PC-3 (cell line): ENCODE results near the gene LRRFIP1. TPM values are rescaled to one million over a fixed set of nuclear protein-coding genes. Genes with fewer than 3 reads are reported as not detected.

Source experiments
- ATAC-seq: fragments of 200-7000 bp; cut with Tn5 transposase; 2 replicates; pipeline ENCODE4 v1.9.1; 2020; ENCODE audit warnings: mild to moderate bottlenecking, moderate library complexity
- BruUV-seq: library from RNA; stranded (reverse); fragments of 400-500 nt; replicated peaks from 2 replicates; lab custom pipeline; 2021; lab: Mats Ljungman, UMichigan
- CTCF ChIA-PET: fragments of 300-600 bp; sonication (Branson Sonifier 250); formaldehyde crosslinking; loops from one replicate; lab custom pipeline; 2022; ENCODE audit warnings: antibody characterized with exemption; lab: Charles Lee
- POLR2A ChIA-PET: fragments of 300-600 bp; sonication (Branson Sonifier 250); formaldehyde crosslinking; loops from one replicate; lab custom pipeline; 2022; ENCODE audit warnings: antibody characterized with exemption; ENCODE audit not compliant: unreplicated experiment; lab: Charles Lee
- DNase-seq: peaks from one replicate; pipeline ENCODE4 v3.0.0-alpha.2; 2015
- H2AFZ ChIP-seq: fragments of 300-600 bp; sonication (generic); 2 replicates; pipeline ENCODE4 v1.6.0; 2016; ENCODE audit warnings: antibody characterized with exemption, low read length
- H3F3A ChIP-seq: fragments of 300-600 bp; sonication (generic); one replicate; pipeline ENCODE4 v1.6.0; 2017; ENCODE audit warnings: antibody characterized with exemption, low read length, control low read depth, mild to moderate bottlenecking; ENCODE audit not compliant: unreplicated experiment
- H3K27ac ChIP-seq: fragments of 300-600 bp; sonication (generic); 2 replicates; pipeline ENCODE4 v1.5.1; 2016; ENCODE audit warnings: mild to moderate bottlenecking, low read length
- H3K27me3 ChIP-seq: fragments of 300-600 bp; sonication (generic); 2 replicates; pipeline ENCODE4 v1.6.1; 2016; ENCODE audit warnings: low read length, mixed read lengths
- H3K36me3 ChIP-seq: fragments of 300-600 bp; sonication (generic); 2 replicates; pipeline ENCODE4 v1.6.1; 2016; ENCODE audit warnings: low read depth, mixed run types, low read length, mixed read lengths
- H3K4me1 ChIP-seq: fragments of 300-600 bp; sonication (generic); 2 replicates; pipeline ENCODE4 v1.5.1; 2016; ENCODE audit warnings: low read length; ENCODE audit not compliant: insufficient read depth
- H3K4me2 ChIP-seq: fragments of 300-600 bp; sonication (generic); 2 replicates; pipeline ENCODE4 v1.6.0; 2016; ENCODE audit warnings: low read length
- H3K4me3 ChIP-seq: fragments of 300-600 bp; sonication (generic); 2 replicates; pipeline ENCODE4 v1.5.1; 2016; ENCODE audit warnings: mild to moderate bottlenecking, low read length, mixed read lengths
- H3K79me2 ChIP-seq: fragments of 300-600 bp; sonication (generic); 2 replicates; pipeline ENCODE4 v1.6.1; 2017; ENCODE audit warnings: low read length, mixed read lengths
- H3K9ac ChIP-seq: fragments of 300-600 bp; sonication (generic); 2 replicates; pipeline ENCODE4 v1.6.0; 2016; ENCODE audit warnings: mild to moderate bottlenecking, low read length
- H3K9me2 ChIP-seq: fragments of 300-600 bp; sonication (generic); replicated peaks from 2 replicates; pipeline ENCODE4 v1.6.1; 2016; ENCODE audit warnings: mixed run types, low read length, mixed read lengths
- H3K9me3 ChIP-seq: fragments of 300-600 bp; sonication (generic); 2 replicates; pipeline ENCODE4 v1.6.1; 2016; ENCODE audit warnings: low read length, mixed read lengths
- H4K20me1 ChIP-seq: fragments of 300-600 bp; sonication (generic); 2 replicates; pipeline ENCODE4 v1.6.1; 2016; ENCODE audit warnings: low read length, mixed read lengths
- CTCF ChIP-seq: fragments of 300-600 bp; sonication (generic); conservative IDR thresholded peaks from 2 replicates; pipeline ENCODE4 v1.5.1; 2017; ENCODE audit warnings: antibody characterized with exemption, low read depth, mild to moderate bottlenecking, low read length
- EZH2 ChIP-seq: fragments of 300-600 bp; sonication (generic); IDR thresholded peaks from one replicate; pipeline ENCODE4 v1.6.1; 2017; ENCODE audit warnings: antibody characterized with exemption, mild to moderate bottlenecking, low read length; ENCODE audit not compliant: unreplicated experiment
- EZH2phosphoT487 ChIP-seq: fragments of 300-600 bp; sonication (generic); IDR thresholded peaks from 2 replicates; pipeline ENCODE4 v1.6.1; 2018; ENCODE audit warnings: mild to moderate bottlenecking, antibody characterized with exemption, low read length, borderline replicate concordance
- intact Hi-C: fragments of 100-400 bp; cut with micrococcal nuclease; formaldehyde crosslinking; loops from 2 replicates; pipeline ENCODE4 v1.9.0; 2023
- total RNA-seq: library from RNA; depleted of rRNA; stranded (reverse); fragments of >200 nt; gene quantifications from 2 replicates; pipeline ENCODE4 v1.2.3, GENCODE V29; 2014

LRRFIP1 gene
- total RNA-seq, 1 experiment from 2014 or later = 87.8 TPM

- H3K27me3 ChIP-seq = no peaks in the 10 kb centered on the region
- no peak overlapping the region for H2AFZ ChIP-seq
- ATAC-seq (no peak), DNase-seq (no peak)
- BruUV-seq = no TSS peak
- H3K9me2 ChIP-seq = no peaks in the 10 kb centered on the region
- peaks cover 42% of the 10 kb centered on the region for H4K20me1 ChIP-seq
- intact Hi-C loops = no loop called here
- H3K4me2 ChIP-seq = no peak overlapping the region
- no peaks in the 10 kb centered on the region for H3F3A ChIP-seq
- no peak overlapping the region for H3K9ac ChIP-seq
- peaks cover 10% of the 10 kb centered on the region for H3K4me1 ChIP-seq
- TF ChIP-seq EZH2 = no peak
- TF ChIP-seq CTCF = no peak
- TF ChIP-seq EZH2phosphoT487 = no peak
- ChIA-PET CTCF (no interaction called here), POLR2A (no interaction called here)
- no peaks in the 10 kb centered on the region for H3K9me3 ChIP-seq
- no peak overlapping the region for H3K27ac ChIP-seq
- peaks cover 87% of the 10 kb centered on the region for H3K79me2 ChIP-seq
- no peak overlapping the region for H3K4me3 ChIP-seq
- H3K36me3 ChIP-seq = peaks cover 15% of the 10 kb centered on the region
Measured at GRCh38 chr2:237708961-237709360, 81.6 kb downstream of the LRRFIP1 start.

- POLR2A ChIA-PET = no interaction called here
- peaks cover 87% of the 10 kb centered on the region for H3K79me2 ChIP-seq
Measured at GRCh38 chr2:237711458-237712150, 84.2 kb downstream of the LRRFIP1 start.

More at GRCh38 chr2:237711458-237712150, 84.2 kb downstream of the LRRFIP1 start:
- peaks cover 15% of the 10 kb centered on the region for H3K36me3 ChIP-seq
- H3K4me1 ChIP-seq = no peaks in the 10 kb centered on the region
- DNase-seq (no peak), ATAC-seq (no peak)
- BruUV-seq = no TSS peak
- H3K9me2 ChIP-seq = no peaks in the 10 kb centered on the region
- no peak for TF ChIP-seq EZH2
- no peak for TF ChIP-seq CTCF
- no peak for TF ChIP-seq EZH2phosphoT487
- H3K9me3 ChIP-seq = no peaks in the 10 kb centered on the region
- H3K27ac ChIP-seq = no peak overlapping the region
- H3K27me3 ChIP-seq = no peaks in the 10 kb centered on the region
- H3K9ac ChIP-seq = no peak overlapping the region
- intact Hi-C loops = no loop called here
- H2AFZ ChIP-seq = no peak overlapping the region
- H4K20me1 ChIP-seq = peaks cover 23% of the 10 kb centered on the region
- no peak overlapping the region for H3K4me2 ChIP-seq
- CTCF ChIA-PET = no interaction called here
- no peaks in the 10 kb centered on the region for H3F3A ChIP-seq
- no peak overlapping the region for H3K4me3 ChIP-seq
